CD14-positive monocyte (primary cell): Measurements from ENCODE around the gene MRPL27. TPM values are rescaled to one million over a fixed set of nuclear protein-coding genes. Genes with fewer than 3 reads are reported as not detected.

Source experiments
- DNase-seq, 3 donors: peaks; one replicate each; pipeline ENCODE4 v3.0.0-alpha.2; 2011 to 2022
- H2AFZ ChIP-seq: 2 replicates; pipeline ENCODE4 v1.6.0; 2012; ENCODE audit warnings: mild to moderate bottlenecking, low read depth, low read length, inconsistent platforms; ENCODE audit not compliant: insufficient read depth, poor library complexity, severe bottlenecking
- H3K27ac ChIP-seq, 2 donors: 1 replicate in 1 of 2; 2 replicates in 1 of 2; pipeline ENCODE4 v1.5.1; 2012 to 2013; ENCODE audit warnings: low read length in 2 of 2, control low read depth in 1 of 2, inconsistent platforms in 1 of 2, low read depth in 1 of 2, mild to moderate bottlenecking in 1 of 2
- H3K27me3 ChIP-seq, 2 donors: one replicate each; pipeline versions ENCODE4 v1.6.0 to v1.6.1; 2011 to 2013; ENCODE audit warnings: low read length in 2 of 2; ENCODE audit not compliant: control insufficient read depth in 2 of 2, insufficient read depth in 2 of 2
- H3K36me3 ChIP-seq, 2 donors: replicated peaks in 1 of 2; 1 replicate in 1 of 2; 2 replicates in 1 of 2; pipeline versions ENCODE4 v1.5.1 to v1.6.1; 2012 to 2013; ENCODE audit warnings: low read length in 2 of 2, control low read depth in 1 of 2, inconsistent platforms in 1 of 2, mild to moderate bottlenecking in 1 of 2; ENCODE audit not compliant: insufficient read depth in 2 of 2, control insufficient read depth in 1 of 2
- H3K4me1 ChIP-seq, 2 donors: 1 replicate in 1 of 2; 2 replicates in 1 of 2; pipeline versions ENCODE4 v1.5.1 to v1.6.1; 2012 to 2013; ENCODE audit warnings: low read length in 2 of 2, control low read depth in 1 of 2, inconsistent platforms in 1 of 2, mild to moderate bottlenecking in 1 of 2, moderate library complexity in 1 of 2; ENCODE audit not compliant: insufficient read depth in 2 of 2, control insufficient read depth in 1 of 2
- H3K4me2 ChIP-seq: replicated peaks from 2 replicates; pipeline ENCODE3; 2012; ENCODE audit warnings: low read length, moderate library complexity, mild to moderate bottlenecking; ENCODE audit not compliant: poor library complexity, severe bottlenecking; ENCODE audit errors: extremely low read depth
- H3K4me3 ChIP-seq, 3 experiments: fragments of 200-600 bp in 1 of 3; sonication (generic) in 1 of 3; replicated peaks in 1 of 3; 1 replicate in 2 of 3; 2 replicates in 1 of 3; pipeline ENCODE4 v1.5.1; 2011 to 2013; ENCODE audit warnings: low read length in 3 of 3, mild to moderate bottlenecking in 3 of 3, control low read depth in 2 of 3, low read depth in 2 of 3, inconsistent platforms in 1 of 3, moderate library complexity in 1 of 3
- H3K79me2 ChIP-seq: 2 replicates; pipeline ENCODE4 v1.6.0; 2012; ENCODE audit warnings: mild to moderate bottlenecking, control low read depth, inconsistent platforms, low read length, moderate library complexity; ENCODE audit not compliant: insufficient read depth
- H3K9ac ChIP-seq: 2 replicates; pipeline ENCODE4 v1.6.0; 2017; ENCODE audit warnings: low read length, mild to moderate bottlenecking; ENCODE audit not compliant: insufficient read depth, poor library complexity, severe bottlenecking
- H3K9me3 ChIP-seq, 2 donors: replicated peaks in 1 of 2; 1 replicate in 1 of 2; 2 replicates in 1 of 2; pipeline versions ENCODE4 v1.5.1 to v1.6.1; 2012 to 2013; ENCODE audit warnings: low read length in 2 of 2, control low read depth in 1 of 2; ENCODE audit not compliant: control insufficient read depth in 1 of 2, insufficient read depth in 1 of 2
- H4K20me1 ChIP-seq: 2 replicates; pipeline ENCODE4 v1.6.0; 2012; ENCODE audit warnings: mild to moderate bottlenecking, low read length, control low read depth, moderate library complexity; ENCODE audit not compliant: insufficient read depth
- H3K27ac Mint-ChIP-seq, 7 donors: one replicate each; pipeline ENCODE4 v1.8.0; 2020; ENCODE audit warnings: mild to moderate bottlenecking in 7 of 7, mixed read lengths in 7 of 7, moderate library complexity in 6 of 7, inconsistent platforms in 2 of 7
- H3K27me3 Mint-ChIP-seq, 3 donors: one replicate each; pipeline ENCODE4 v1.8.0; 2021 to 2022; ENCODE audit warnings: low read depth in 3 of 3, mild to moderate bottlenecking in 3 of 3, mixed read lengths in 3 of 3, moderate library complexity in 3 of 3, inconsistent platforms in 1 of 3
- H3K36me3 Mint-ChIP-seq, 2 donors: one replicate each; pipeline ENCODE4 v1.8.0; 2020; ENCODE audit warnings: mixed read lengths in 2 of 2, inconsistent platforms in 1 of 2, mild to moderate bottlenecking in 1 of 2
- H3K4me1 Mint-ChIP-seq: one replicate; pipeline ENCODE4 v1.8.0; 2020; ENCODE audit warnings: mild to moderate bottlenecking, mixed read lengths
- H3K4me3 Mint-ChIP-seq, 2 donors: one replicate each; pipeline ENCODE4 v1.8.0; 2020; ENCODE audit warnings: mild to moderate bottlenecking in 2 of 2, mixed read lengths in 2 of 2, moderate library complexity in 1 of 2
- H3K9me3 Mint-ChIP-seq, 7 donors: one replicate each; pipeline ENCODE4 v1.8.0; 2020 to 2022; ENCODE audit warnings: mixed read lengths in 7 of 7, mild to moderate bottlenecking in 6 of 7, moderate library complexity in 6 of 7, inconsistent platforms in 2 of 7
- WGBS: methylation state at CpG from one replicate; pipeline ENCODE4 v1.1.5; 2013; ENCODE audit warnings: missing lambda C conversion rate; ENCODE audit not compliant: insufficient coverage; 5-methylcytosine and 5-hydroxymethylcytosine counted together
- intact Hi-C, 2 donors: fragments of 100-400 bp; cut with micrococcal nuclease; formaldehyde crosslinking; loops; one replicate each; pipeline versions ENCODE4 v1.15.0 to v1.15.1; 2023
- polyA plus RNA-seq, 3 donors: library from polyadenylated mRNA; depleted of rRNA in 1 of 3; unstranded in 2 of 3; stranded (reverse) in 1 of 3; fragments of 300-500 nt in 2 of 3; fragments of >200 nt in 1 of 3; fragmentation: Illumina TruSeq in 2 of 3; gene quantifications; 1 replicate in 2 of 3; 2 replicates in 1 of 3; pipeline ENCODE4 v1.2.3, GENCODE V29; 2012 to 2021
- TF ChIP-seq, protein P1 (sequence below): fragments of 200-600 bp; IDR thresholded peaks from one replicate; pipeline ENCODE4 v1.8.0; 2022; ENCODE audit warnings: antibody characterized with exemption, mild to moderate bottlenecking

MRPL27 gene
- polyA plus RNA-seq, 3 donors: 33.2 to 82.3 (median 75.3) TPM

DNA sequence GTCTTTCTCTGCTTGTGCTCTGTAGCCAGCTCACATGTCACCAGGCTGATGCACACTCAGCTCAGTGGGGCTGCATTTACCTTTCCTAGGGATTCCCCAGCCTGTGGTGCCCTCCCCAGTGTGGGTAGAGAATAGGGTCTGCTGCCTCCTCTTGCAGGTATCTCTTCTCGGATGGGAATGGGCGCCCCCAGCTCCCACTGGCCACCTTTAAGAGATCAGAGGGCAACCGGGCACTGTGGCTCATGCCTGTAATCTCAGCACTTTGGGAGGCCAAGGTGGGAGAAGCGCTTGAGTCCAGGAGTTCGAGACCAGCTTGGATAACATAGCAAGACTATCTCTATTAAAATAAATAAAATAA lies 23.8 kb downstream of the MRPL27 start:
- peaks cover 9 to 16% of the 10 kb centered on the region in 2 donors for H3K36me3 Mint-ChIP-seq
- whole genome bisulfite sequencing: 100% methylated on average over 2 of the region's 5 CpGs
- Histone ChIP-seq H3K79me2 (peaks cover 14% of the 10 kb centered on the region), H3K9ac (no peak overlapping the region), H4K20me1 (peaks cover 13% of the 10 kb centered on the region), H3K9me3 (no peaks in the 10 kb centered on the region), H3K4me1 (peaks cover 26 to 27% of the 10 kb centered on the region in 2 donors), H3K27ac (no peak overlapping the region), H3K4me3 (no peak overlapping the region), H3K4me2 (no peak overlapping the region), H3K27me3 (no peaks in the 10 kb centered on the region), H2AFZ (no peak overlapping the region), H3K36me3 (peaks cover 5 to 12% of the 10 kb centered on the region in 2 donors)
- H3K27me3 Mint-ChIP-seq: peaks cover 2 to 6% (median 4%) of the 10 kb centered on the region in 3 donors
- peaks cover 30% of the 10 kb centered on the region for H3K4me1 Mint-ChIP-seq
- H3K4me3 Mint-ChIP-seq: no peak overlapping the region
- TF ChIP-seq, protein P1, sequence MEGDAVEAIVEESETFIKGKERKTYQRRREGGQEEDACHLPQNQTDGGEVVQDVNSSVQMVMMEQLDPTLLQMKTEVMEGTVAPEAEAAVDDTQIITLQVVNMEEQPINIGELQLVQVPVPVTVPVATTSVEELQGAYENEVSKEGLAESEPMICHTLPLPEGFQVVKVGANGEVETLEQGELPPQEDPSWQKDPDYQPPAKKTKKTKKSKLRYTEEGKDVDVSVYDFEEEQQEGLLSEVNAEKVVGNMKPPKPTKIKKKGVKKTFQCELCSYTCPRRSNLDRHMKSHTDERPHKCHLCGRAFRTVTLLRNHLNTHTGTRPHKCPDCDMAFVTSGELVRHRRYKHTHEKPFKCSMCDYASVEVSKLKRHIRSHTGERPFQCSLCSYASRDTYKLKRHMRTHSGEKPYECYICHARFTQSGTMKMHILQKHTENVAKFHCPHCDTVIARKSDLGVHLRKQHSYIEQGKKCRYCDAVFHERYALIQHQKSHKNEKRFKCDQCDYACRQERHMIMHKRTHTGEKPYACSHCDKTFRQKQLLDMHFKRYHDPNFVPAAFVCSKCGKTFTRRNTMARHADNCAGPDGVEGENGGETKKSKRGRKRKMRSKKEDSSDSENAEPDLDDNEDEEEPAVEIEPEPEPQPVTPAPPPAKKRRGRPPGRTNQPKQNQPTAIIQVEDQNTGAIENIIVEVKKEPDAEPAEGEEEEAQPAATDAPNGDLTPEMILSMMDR: no peak
- H3K27ac Mint-ChIP-seq: no peak overlapping the region
- no peaks in the 10 kb centered on the region for H3K9me3 Mint-ChIP-seq
- DNase-seq: no peak
- intact Hi-C loops: no loop called here

DNA sequence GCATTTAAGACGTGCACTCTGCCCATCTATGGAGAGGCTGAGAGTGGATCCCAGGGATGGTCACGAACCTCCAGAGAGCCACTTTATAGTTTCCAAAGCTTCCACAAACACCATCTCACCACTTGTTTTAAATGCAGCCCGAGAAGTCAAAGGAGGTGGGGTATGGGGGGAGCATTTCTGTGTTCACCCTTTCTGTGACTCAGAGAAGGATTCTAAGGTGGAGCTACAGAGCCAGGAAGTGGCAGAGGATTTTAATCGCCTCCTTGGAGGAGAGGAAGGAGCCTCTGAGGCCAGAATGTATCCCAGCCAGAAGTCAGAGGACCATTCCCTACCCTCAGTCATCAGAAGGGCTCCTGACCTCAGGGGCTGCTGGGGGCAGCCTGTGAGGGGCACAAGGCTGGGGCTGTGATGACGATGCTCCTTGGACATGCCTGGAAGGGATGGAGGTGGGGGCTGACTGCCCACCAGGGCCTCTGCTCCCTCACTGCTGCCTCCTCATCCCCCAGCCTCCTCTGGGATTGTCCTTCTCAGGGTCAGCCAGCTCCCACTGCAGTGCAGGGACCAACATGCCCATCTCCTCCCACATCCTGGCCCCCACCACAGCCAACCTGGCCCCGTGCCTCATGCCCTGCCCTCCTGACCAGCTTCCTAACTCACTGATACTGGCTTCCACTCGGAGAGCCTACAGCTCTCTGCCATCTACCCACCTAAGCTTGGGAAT lies 24.3 kb downstream of the MRPL27 start:
- peaks cover 30% of the 10 kb centered on the region for H3K4me1 Mint-ChIP-seq
- H3K27me3 Mint-ChIP-seq: peaks cover 2 to 6% (median 4%) of the 10 kb centered on the region in 3 donors
- peaks cover 7 to 15% of the 10 kb centered on the region in 2 donors for H3K36me3 Mint-ChIP-seq
- TF ChIP-seq, protein P1: no peak
- 80% methylated on average over 1 of the region's 7 CpGs for WGBS
- Histone ChIP-seq H2AFZ (no peak overlapping the region), H4K20me1 (peaks cover 13% of the 10 kb centered on the region), H3K36me3 (peaks cover 1 to 7% of the 10 kb centered on the region in 2 donors), H3K27me3 (no peaks in the 10 kb centered on the region), H3K4me3 (no peak overlapping the region), H3K9ac (no peak overlapping the region), H3K27ac (no peak overlapping the region), H3K79me2 (peaks cover 14% of the 10 kb centered on the region), H3K9me3 (no peaks in the 10 kb centered on the region), H3K4me1 (peaks cover 26 to 27% of the 10 kb centered on the region in 2 donors), H3K4me2 (no peak overlapping the region)
- no peaks in the 10 kb centered on the region for H3K9me3 Mint-ChIP-seq
- DNase-seq: no peak
- H3K4me3 Mint-ChIP-seq: no peak overlapping the region
- H3K27ac Mint-ChIP-seq: peak overlapping the region in 1 of 7 donors; percentile 7
- intact Hi-C loops: no loop called here
